Central memory CD8-positive, alpha-beta T cell (primary cell): ENCODE results near the gene SPRR3.

ENCODE experiments used
- ATAC-seq: fragments of 150-1000 bp; cut with Tn5 transposase; replicated peaks from 2 replicates; pipeline ENCODE4 v1.10.0; 2022; ENCODE audit warnings: mild to moderate bottlenecking, moderate FRiP score, moderate number of reproducible peaks; ENCODE audit not compliant: poor library complexity, severe bottlenecking; ENCODE audit errors: extremely low read depth
- DNase-seq, 2 donors: peaks; one replicate each; pipeline ENCODE4 v3.0.0; 2021; ENCODE audit warnings: low spot score in 2 of 2
- H3K27ac Mint-ChIP-seq: one replicate; pipeline ENCODE4 v1.8.0; 2022; ENCODE audit warnings: low read depth, mild to moderate bottlenecking, moderate library complexity, mixed read lengths
- H3K27me3 Mint-ChIP-seq: one replicate; pipeline ENCODE4 v1.8.0; 2022; ENCODE audit warnings: mixed read lengths
- H3K36me3 Mint-ChIP-seq: one replicate; pipeline ENCODE4 v1.8.0; 2022; ENCODE audit warnings: mild to moderate bottlenecking, moderate library complexity, mixed read lengths; ENCODE audit not compliant: insufficient read depth
- H3K4me1 Mint-ChIP-seq: one replicate; pipeline ENCODE4 v1.8.0; 2022; ENCODE audit warnings: mixed read lengths
- H3K4me3 Mint-ChIP-seq: one replicate; pipeline ENCODE4 v1.8.0; 2022; ENCODE audit warnings: mild to moderate bottlenecking, moderate library complexity, mixed read lengths
- H3K9me3 Mint-ChIP-seq: one replicate; pipeline ENCODE4 v1.8.0; 2022; ENCODE audit warnings: mixed read lengths

SPRR3 gene

DNA sequence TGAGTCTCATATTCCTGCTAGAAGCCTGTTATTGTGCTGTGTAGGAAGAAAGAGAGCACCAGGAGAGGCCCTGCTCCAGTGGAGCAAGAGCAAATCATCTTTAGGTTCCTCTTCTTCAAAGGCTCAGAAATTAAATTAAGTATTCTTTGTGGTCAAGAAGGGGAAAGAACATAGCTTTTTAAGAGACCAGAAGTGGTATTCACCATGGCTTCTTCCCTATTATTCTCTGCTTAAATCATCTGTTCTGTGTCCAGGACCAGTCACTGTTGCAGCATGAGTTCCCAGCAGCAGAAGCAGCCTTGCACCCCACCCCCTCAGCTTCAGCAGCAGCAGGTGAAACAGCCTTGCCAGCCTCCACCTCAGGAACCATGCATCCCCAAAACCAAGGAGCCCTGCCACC, 30.5 kb downstream of the SPRR3 start:
- no peak for ATAC-seq

DNA sequence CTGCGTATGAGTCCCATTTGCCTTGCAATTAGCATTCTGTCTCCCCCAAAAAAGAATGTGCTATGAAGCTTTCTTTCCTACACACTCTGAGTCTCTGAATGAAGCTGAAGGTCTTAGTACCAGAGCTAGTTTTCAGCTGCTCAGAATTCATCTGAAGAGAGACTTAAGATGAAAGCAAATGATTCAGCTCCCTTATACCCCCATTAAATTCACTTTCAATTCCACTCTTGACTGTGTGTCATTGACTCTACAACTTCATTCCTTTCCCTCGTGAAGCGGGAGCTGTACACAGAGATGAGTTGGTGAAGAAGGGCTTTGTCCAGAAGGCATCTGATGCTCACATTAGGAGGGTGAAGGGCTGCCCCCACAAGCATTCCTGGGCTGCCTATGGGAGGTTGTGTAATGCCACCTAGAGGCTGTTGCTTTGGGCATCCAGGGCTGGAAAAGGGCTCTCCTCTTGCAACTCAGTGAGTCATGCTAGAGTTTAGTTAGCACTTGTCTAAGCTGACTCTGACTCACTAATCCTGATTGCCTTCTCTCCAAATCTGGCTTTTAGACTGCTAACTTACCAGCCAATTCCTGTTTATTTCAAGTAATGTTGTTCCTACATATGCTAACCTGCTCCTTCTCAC, 31.2 kb downstream of the SPRR3 start:
- no peaks in the 10 kb centered on the region for H3K4me1 Mint-ChIP-seq
- H3K27ac Mint-ChIP-seq: no peak overlapping the region
- DNase-seq (no peak), ATAC-seq (no peak)
- H3K9me3 Mint-ChIP-seq: no peaks in the 10 kb centered on the region
- peaks cover 64% of the 10 kb centered on the region for H3K27me3 Mint-ChIP-seq
- no peaks in the 10 kb centered on the region for H3K36me3 Mint-ChIP-seq
- H3K4me3 Mint-ChIP-seq: no peak overlapping the region

More for the DNA sequence above, 30.5 kb downstream of the SPRR3 start:
- Mint-ChIP-seq H3K27ac (no peak overlapping the region), H3K4me3 (no peak overlapping the region), H3K27me3 (peaks cover 59% of the 10 kb centered on the region), H3K9me3 (no peaks in the 10 kb centered on the region), H3K36me3 (no peaks in the 10 kb centered on the region), H3K4me1 (no peaks in the 10 kb centered on the region)
- DNase-seq: no peak

DNA sequence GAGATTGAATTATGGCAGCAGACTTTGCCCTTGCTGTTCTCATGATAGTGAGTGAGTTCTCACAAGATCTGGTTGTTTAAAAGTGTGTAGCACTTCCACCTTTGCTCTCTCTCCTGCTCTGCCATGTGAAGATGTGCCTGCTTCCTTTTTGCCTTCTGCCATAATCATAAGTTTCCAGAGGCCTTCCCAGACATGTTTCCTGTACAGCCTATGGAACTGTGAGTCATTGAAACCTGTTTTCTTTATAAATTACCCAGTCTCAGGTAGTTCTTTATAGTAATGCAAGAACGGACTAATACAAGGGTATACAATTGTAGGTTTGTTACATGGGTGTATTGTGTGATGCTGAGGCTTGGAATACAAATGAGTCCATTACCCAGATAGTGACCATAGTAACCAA, 33.7 kb downstream of the SPRR3 start:
- Mint-ChIP-seq H3K4me1 (no peaks in the 10 kb centered on the region), H3K9me3 (no peaks in the 10 kb centered on the region), H3K36me3 (no peaks in the 10 kb centered on the region), H3K27me3 (peaks cover 69% of the 10 kb centered on the region), H3K27ac (no peak overlapping the region), H3K4me3 (no peak overlapping the region)
- DNase-seq: no peak
- ATAC-seq: no peak

- no peaks in the 10 kb centered on the region for H3K4me1 Mint-ChIP-seq
- peaks cover 94% of the 10 kb centered on the region for H3K27me3 Mint-ChIP-seq
- no peak for DNase-seq
- no peaks in the 10 kb centered on the region for H3K36me3 Mint-ChIP-seq
- H3K9me3 Mint-ChIP-seq: no peaks in the 10 kb centered on the region
- H3K4me3 Mint-ChIP-seq: no peak within 1 kb of the TSS
- ATAC-seq: no peak
- no peak within 1 kb of the TSS for H3K27ac Mint-ChIP-seq
These were observed 39.5 kb downstream of the SPRR3 start, which contains the start of gene SPRR2D for GRCh38 chr1:153040950-153041631. Gene SPRR2D (minus strand): TSS chr1:153041120. CDS start chr1:153040346, 774 bp downstream.

DNA sequence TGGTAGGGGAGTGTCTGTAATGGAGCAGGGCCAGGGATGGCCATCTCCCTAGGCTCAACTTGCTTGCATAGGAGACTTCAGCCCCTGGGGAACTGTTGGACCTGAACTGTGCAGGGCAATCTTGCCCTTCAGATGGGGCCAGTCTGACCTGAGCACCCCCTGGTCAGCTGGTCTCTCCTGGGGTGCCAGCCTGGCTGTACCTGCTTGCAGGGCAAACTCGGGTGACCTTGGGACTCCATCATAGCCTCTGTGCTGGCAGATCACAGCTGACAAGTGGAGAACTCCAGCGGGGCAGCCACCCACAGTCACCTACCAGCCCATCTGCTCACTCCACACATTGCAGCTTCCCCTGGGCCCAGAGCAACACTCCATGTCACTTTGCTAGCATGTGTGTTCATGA, 47.7 kb downstream of the SPRR3 start:
- Mint-ChIP-seq H3K36me3 (no peaks in the 10 kb centered on the region), H3K4me1 (no peaks in the 10 kb centered on the region), H3K9me3 (no peaks in the 10 kb centered on the region), H3K27ac (no peak overlapping the region), H3K4me3 (no peak overlapping the region), H3K27me3 (peaks cover 80% of the 10 kb centered on the region)
- ATAC-seq: no peak
- no peak for DNase-seq
